HG03469 (cell line): ENCODE measurements around the gene S100A2.
"Not testable (repeated sequence)": the region's sequence is repeated elsewhere in the genome, so short reads cannot be mapped to it uniquely, and the experiment has no call there.

ENCODE experiments used
- ATAC-seq: cut with Tn5 transposase; IDR thresholded peaks from one replicate; pipeline ENCODE4 v1.9.1; 2021; ENCODE audit warnings: mild to moderate bottlenecking, moderate library complexity, moderate number of reproducible peaks; ENCODE audit not compliant: unreplicated experiment

The S100A2 gene

DNA sequence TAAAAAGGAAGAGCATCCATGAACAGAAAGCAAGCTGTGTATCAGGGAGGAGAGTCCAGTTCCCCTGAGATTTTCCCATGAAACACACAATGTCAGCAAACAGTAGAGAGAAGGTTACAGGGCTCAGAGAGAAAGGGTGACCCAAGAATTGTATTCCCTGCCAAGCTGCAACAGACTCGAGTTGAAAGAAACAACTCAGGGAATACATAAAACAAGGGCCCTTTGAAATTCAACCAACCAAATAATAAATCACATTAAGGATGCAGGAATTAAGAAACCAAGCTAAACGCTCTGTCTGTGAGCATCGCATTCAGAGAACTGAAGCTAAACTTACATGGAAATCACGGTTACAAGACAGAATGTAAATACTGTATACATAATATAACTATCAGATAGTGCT is 27.1 kb upstream of the S100A2 start:
- ATAC-seq, result no peak

DNA sequence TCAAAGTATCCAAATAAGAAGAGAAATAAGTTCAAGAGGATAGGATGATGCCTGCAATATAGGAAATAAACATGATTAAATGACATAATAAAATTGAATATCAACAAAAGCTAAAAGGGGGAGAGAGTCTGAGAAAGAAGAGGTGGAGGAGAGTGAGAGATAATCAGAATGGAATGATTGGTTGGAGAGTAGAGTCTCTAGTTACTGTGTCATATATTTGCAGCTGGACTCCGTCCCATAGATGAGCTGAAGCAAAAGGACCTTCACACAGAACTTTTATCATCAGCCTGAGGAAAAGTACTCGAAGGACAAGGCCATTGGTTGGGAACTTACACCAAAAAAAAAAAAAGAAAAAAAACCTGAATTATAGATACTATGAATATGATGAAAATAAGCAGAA is 22.8 kb upstream of the S100A2 start:
- no peak for ATAC-seq

DNA sequence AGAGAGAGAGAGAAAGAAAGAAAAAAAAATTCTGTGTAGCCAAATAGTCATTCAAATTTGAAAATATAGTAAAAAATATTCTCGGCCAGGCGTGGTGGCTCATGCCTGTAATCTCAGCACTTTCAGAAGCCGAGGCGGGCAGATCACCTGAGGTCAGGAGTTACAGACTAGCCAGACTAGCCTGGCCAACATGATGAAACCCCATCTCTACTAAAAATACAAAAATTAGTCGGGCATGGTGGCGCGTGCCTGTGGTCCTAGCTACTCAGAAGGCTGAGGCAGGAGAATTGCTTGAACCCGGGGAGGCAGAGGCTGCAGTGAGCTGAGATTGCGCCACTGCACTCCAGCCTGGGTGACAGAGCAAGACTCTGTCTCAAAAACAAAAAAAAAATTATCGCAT is 22.4 kb upstream of the S100A2 start:
- not testable (repeated sequence) for ATAC-seq

DNA sequence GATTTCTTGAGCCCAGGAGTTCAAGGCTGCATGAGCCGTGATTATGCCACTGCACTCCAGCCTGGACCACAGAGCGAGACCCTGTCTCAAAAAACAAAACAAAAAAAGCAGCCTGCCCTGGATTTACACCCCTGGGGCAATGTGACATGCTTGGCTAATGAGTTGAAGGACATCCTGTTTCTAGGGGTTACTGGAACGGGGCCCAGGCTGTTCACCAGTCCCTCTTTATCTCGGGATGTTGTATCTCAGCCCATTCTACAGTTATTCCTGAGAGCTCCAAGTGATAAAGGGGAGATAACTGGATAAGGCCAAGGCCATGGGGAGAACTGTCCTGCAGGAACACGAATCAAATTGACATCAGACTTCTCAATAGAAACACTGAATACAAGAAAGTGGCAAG is 21.7 kb upstream of the S100A2 start:
- no peak for ATAC-seq

DNA sequence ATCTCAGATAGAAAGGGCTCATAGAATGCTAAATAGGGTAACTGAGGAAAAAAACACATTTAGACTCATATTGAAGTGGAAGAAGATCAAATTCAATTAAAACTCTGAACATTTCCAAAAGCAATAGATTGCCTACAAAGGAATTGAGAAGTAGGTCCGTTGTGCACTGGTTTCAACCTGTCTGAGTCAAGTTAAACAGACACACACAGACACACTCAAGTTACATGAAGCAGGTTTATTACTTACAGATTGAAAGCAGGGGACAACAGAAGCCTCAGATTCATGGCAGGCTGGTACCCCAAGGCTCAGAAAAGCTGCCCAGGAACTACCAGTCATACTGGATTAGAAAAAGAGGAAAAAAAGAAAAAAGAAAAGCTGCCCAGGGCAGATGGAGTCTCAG is 20.7 kb upstream of the S100A2 start:
- ATAC-seq, result no peak

DNA sequence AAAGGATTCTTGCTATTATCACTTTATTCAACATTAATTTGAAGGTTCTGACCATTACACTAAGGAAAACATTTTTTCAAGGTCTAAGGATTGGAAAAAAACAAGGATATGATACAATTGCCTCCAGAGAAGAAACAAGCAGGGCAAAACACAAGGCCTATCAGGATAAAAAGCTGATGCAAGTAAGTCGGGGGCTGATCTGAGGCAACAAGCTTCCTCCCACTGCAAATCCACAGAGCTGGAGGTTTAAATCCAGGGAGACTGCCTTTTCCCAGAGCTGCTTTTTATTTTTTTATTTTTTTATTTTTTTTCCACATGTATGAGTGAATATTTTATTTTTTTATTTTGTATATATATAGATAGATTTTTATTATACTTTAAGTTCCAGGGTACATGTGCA is 19.4 kb upstream of the S100A2 start:
- no peak for ATAC-seq

DNA sequence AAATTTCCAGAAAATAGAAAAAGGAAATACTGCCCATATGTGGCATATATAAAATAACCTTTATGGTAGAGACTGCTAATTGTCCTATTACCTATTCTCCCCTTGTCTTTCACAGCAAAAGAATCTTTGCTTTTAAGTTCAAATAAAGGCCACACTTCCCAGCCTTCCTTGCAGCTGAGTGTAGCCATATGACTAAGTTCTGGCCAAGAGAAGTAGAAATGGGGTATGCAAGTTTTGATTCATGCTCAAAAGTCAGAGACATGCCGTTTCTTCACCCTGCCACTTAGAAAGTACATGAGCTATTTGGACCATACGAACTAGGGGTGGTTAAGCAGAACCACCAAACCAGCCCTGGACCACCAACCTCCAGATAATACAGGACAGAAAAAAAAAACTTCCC is 18.3 kb upstream of the S100A2 start:
- ATAC-seq, result no peak

DNA sequence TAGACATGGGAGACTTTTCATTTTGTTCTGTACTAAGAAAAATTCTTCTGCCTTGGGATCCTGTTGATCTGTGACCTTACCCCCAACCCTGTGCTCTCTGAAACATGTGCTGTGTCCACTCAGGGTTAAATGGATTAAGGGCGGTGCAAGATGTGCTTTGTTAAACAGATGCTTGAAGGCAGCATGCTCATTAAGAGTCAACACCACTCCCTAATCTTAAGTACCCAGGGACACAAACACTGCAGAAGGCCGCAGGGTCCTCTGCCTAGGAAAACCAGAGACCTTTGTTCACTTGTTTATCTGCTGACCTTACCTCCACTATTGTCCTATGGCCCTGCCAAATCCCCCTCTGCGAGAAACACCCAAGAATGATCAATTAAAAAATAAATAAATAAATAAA is 17.9 kb upstream of the S100A2 start:
- not testable (repeated sequence) for ATAC-seq

DNA sequence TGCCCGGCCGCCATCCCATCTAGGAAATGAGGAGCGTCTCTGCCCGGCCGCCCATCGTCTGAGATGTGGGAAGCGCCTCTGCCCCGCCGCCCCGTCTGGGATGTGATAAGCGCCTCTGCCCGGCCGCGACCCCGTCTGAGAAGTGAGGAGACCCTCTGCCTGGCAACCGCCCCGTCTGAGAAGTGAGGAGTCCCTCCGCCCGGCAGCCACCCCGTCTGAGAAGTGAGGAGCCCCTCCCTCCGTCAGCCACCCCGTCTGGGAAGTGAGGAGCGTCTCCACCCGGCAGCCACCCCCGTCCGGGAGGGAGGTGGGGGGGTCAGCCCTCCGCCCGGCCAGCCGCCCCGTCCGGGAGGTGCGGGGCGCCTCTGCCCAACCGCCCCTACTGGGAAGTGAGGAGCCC is 17.2 kb upstream of the S100A2 start:
- ATAC-seq, result not testable (repeated sequence)

DNA sequence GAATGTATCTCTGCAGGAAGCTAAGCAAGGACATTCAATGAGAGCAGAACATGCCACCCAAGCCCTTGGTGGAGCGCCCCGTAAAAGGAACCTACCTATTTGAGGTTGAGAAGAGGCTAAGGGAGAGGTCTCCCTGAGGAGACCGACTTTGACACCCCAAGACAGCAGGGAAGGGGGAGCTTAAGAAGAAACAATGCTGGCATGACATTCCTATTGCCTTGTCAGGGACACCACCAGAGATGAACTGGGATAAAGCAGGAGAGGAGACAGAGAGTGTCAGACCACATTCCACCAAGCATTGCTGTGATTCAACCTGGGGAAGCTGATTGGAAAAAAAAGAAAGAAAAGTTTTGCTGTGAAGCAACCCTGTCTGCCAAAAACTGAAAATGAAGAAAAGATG is 13.3 kb upstream of the S100A2 start:
- no peak for ATAC-seq

DNA sequence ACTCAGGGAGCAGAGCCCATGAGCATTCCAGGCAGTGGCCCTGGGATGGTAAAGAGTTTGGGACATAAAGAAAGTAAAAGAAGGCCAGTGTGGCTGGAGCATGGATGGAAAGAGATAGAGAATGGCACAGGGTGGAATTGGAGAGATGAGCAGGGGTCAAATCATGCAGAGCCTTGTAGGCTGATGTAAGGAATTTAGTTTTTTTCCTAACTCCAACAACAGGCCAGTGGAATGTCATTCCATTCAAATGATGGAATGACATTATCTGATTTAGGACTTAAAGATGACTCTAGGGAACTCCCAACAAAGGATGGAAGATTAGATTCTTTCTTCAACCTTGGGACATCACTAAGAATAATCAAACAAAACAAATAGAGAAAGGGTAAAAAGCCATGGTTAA is 12.8 kb upstream of the S100A2 start:
- no peak for ATAC-seq

DNA sequence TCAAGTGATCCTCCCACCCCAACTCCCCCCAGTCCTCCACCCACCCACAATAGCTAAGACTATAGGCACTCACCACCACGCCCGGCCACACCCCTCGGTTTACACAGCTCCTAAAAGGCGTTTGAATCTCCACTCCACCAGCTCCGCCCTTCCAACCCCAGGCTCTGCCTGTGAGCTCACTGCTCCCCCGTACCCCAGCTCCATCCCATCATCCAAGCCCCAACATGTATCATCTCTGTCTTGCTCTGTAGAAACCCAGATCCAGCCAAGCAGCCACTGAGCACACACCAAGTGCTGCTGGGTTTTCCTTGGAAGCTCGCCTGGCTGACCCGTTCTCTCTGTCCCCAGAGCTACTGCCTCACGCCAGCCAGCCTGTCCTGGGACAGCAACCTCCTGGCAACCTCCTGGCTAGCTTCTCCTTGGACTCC is 12.0 kb upstream of the S100A2 start:
- ATAC-seq, result no peak

DNA sequence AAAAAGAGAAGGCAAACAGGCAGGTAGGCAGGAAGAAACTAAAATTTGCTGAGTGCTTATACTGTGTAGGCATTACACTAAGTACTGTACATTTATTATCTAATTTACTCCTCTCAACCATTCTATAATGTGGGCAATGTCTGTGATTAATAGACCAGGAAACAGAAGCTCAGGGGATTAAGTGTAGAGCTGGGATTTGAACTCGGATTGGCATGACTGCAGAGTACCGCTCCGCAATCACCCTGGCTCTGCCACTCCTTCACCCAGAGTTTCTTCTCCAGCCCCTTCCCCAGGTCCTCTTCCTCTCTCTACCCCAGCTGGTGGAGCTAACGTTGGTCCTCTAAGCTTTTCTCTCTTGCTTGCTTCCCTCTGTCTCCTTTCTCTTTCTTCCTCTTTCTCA is 11.5 kb upstream of the S100A2 start:
- no peak for ATAC-seq

DNA sequence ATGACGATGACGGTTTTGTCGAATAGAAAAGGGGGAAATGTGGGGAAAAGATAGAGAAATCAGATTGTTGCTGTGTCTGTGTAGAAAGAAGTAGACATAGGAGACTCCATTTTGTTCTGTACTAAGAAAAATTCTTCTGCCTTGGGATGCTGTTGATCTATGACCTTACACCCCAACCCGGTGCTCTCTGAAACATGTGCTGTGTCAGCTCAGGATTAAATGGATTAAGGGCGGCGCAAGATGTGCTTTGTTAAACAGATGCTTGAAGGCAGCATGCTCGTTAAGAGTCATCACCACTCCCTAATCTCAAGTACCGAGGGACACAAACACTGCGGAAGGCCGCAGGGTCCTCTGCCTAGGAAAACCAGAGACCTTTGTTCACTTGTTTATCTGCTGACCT is 9.9 kb upstream of the S100A2 start:
- ATAC-seq, result not testable (repeated sequence)

DNA sequence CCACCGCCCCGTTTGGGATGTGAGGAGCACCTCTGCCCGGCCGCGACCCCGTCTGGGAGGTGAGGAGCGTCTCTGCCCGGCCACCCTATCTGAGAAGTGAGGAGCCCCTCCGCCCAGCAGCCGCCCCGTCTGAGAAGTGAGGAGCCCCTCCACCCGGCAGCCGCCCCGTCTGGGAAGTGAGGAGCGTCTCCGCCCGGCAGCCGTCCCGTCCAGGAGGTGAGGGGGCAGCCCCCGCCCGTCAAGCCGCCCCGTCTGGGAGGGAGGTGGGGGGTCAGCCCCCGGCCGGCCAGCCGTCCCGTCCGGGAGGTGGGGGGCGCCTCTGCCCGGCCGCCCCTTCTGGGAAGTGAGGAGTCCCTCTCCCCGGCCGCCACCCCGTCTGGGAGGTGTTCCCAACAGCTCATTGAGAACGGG is 9.4 kb upstream of the S100A2 start:
- not testable (repeated sequence) for ATAC-seq

DNA sequence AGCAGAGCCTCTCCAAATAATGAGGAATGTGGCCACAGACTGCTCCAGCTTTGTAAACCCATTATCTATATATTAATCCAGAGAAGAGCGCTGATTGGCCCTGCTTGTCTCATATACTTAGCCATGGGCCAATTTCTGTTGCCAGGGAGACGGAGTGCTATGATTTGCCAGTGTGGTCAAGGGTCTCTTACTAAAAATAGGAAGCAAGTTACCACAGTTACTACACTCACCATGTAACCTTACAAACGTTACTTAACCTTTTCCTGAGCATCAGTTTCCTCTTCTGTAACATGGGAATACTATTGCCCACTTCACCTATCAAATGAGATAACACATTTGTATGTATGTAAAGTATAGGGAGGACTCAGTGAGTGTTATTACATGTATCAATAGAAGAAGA is 7.7 kb upstream of the S100A2 start:
- no peak for ATAC-seq

DNA sequence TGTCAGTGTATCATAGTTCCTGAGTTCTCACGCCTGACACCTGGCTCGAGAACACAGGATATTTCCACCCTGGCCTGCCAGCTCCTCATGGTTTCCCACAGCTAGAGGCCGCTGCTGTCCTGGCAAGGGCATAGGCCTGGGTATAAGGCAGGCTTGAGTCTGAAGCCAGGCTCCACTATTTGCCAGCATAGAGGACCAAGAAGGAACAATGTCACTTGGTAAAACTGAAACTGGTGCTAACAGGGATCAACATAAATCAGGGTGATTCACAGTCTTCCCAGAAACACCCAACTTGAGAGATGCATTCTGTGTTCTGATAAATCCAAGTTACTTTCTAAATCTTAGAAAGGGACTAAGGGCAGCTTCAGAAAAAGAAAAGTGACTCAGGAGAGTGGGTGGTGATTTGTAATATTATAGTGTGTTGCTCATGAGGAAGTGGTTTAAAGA is 6.9 kb upstream of the S100A2 start:
- ATAC-seq, result no peak

DNA sequence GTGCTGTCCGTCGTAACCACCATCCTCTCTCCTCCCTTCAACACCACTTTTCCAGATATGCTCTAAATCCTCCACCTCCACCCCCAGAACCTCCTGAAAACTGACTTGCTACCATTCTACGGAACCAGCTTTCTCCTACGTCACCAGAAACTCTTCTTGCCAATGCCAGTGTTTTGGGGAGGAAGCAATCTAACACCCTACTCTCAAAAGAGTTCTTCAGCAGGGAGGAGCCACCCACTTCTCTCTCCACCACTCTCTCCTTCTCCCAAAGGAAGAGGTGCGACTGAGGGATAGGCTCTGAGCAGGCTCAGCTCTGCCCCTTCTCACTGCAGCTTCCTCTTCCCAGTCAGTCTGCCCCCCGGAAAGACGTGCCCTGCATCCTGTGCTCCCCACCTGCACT is 6.1 kb upstream of the S100A2 start:
- ATAC-seq, result no peak

DNA sequence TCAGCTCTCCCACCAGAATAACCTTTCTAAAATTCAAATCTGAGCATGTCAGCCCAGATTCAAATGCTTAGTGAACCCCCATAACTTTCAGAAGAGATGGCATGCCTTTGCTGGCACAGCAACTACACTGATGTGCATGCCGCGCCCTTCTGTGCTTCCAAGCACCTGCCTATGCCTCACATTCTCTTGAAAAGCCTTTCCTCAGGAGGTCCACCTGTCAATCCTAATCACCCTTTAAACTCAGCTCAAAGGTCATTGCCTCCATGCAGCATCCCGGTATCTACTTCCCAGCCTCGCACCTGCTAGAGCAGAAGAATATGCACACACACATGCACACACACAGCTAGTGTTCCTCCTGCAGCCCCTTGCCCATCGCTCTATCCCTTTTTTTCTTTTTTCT is 5.2 kb upstream of the S100A2 start:
- no peak for ATAC-seq

DNA sequence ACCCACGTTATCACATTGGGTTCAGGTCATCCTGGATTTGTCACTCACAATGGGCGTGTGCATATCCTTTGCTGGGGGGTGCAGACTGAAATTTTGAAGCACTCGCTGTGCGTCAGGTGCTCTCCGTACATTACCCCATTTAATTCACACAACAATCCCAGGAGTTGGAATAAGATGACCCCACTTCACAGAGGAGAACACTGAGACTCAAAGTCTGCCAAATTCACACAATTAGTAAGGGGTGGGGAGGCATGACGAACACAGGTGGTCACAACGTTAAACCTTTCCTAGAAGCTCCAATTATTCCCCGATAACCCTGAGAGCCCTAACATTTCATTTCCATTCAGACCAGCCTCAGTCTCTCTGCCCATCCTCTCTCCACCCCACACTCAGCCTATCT is 3.8 kb upstream of the S100A2 start:
- ATAC-seq, result no peak

DNA sequence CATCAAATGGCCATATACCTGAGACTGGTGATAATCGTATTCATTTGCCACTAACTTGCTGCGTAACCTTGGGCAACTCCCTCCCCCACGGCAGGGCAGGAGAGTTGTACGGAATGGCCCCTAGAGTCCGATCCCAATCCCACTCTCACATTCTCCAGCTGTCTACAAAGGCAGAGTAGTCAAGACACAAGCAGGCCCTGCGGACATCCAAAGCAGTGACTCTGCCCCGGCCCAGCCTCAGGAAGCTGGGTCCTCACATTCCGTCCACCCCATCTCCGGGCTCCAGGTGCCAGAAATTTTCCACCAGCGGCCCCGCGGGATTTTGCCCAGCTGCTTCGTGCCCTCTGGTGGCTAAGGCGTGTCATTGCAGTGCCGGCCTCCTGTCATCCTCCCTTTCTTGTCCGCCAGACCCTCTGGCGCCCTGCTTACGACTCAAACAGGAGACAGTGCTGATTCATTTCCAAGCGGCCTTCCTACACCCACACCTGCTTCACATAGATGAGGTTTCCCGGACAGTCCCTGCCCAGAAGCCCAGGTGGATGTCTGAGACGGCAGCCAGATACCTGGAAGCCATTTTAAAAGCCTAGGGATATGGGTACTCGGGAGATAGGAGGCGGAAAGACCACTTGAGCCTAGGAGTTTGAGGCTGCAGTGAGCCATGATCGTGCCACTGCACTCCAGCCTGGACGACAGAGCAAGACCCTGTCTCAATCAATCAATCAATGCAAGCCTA is 2.9 kb upstream of the S100A2 start:
- ATAC-seq, result no peak

DNA sequence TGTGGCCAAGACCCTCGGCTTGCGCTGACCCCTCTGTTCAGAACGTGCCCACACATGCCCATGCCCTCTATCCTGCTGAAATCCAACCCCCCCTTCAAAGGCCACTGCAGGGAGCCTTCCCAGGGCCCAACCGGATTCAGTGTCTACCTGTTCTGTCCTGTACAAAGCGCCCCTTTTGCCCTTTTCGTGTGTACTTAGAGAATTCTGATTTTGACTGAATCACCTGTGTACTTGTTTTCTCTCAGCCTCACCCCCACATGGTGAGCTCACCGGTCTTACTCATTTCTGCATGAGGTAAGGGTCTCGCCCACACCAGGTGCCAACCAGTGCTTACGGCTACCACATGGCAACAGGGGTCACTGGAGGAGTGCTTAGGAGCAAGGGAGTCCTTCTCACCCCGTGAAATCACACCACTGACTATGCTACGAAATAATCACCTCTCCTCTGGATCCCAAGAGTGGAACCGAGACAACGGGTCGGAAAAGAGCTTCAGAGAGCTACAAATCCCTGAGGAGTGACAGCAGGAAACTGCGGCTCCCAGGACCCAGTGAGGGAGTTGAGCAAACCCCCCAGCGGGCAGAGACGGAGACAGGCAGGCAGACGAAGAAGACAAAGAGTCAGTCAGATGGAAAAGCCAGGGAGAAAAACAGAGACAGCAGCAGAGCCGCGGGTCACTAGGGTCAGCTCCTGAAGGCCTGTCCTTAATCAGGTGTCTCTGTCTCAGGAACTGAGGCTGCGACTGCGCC is 2.1 kb upstream of the S100A2 start:
- no peak for ATAC-seq
